ENCODE results near the gene ACRV1.
"Not testable (repeated sequence)": the region's sequence is repeated elsewhere in the genome, so short reads cannot be mapped to it uniquely, and the experiment has no call there.

Gene ACRV1

GRCh38 chr11:125680747-125681146 is at the start of gene ACRV1:
ACRV1 (minus strand) TSS chr11:125680847; CDS start chr11:125680780, 67 bp downstream.
- Histone ChIP-seq H3K27ac (no peak within 1 kb of the TSS), H3K4me3 (no peak within 1 kb of the TSS)

- no peak overlapping the region for H3K4me3 ChIP-seq
- no peak overlapping the region for H3K27ac ChIP-seq
These were observed 48.3 kb upstream of the ACRV1 start for GRCh38 chr11:125728969-125729368.

GRCh38 chr11:125724125-125724524 is 43.5 kb upstream of the ACRV1 start:
- H3K27ac ChIP-seq: no peak overlapping the region
- no peak overlapping the region for H3K4me3 ChIP-seq

GRCh38 chr11:125720781-125721180 is 40.1 kb upstream of the ACRV1 start:
- Histone ChIP-seq H3K4me3 (no peak overlapping the region), H3K27ac (no peak overlapping the region)

- not testable (repeated sequence) for H3K27ac ChIP-seq, H3K4me3 ChIP-seq
These were observed 24.0 kb upstream of the ACRV1 start for GRCh38 chr11:125704686-125705085.

- Histone ChIP-seq H3K4me3 (no peak overlapping the region), H3K27ac (no peak overlapping the region)
These were observed 21.4 kb upstream of the ACRV1 start for GRCh38 chr11:125701858-125702621.

GRCh38 chr11:125701018-125701610 is 20.5 kb upstream of the ACRV1 start:
- Histone ChIP-seq H3K27ac (no peak overlapping the region), H3K4me3 (no peak overlapping the region)

- Histone ChIP-seq H3K27ac (no peak overlapping the region), H3K4me3 (no peak overlapping the region)
These were observed 14.3 kb upstream of the ACRV1 start for GRCh38 chr11:125694951-125695350.

- Histone ChIP-seq H3K4me3 (no peak overlapping the region), H3K27ac (no peak overlapping the region)
These were observed 12.2 kb upstream of the ACRV1 start for GRCh38 chr11:125692887-125693286.

- H3K27ac ChIP-seq: no peak overlapping the region
- H3K4me3 ChIP-seq: no peak overlapping the region
These were observed 9.4 kb upstream of the ACRV1 start for GRCh38 chr11:125690006-125690405.

- Histone ChIP-seq H3K4me3 (no peak overlapping the region), H3K27ac (no peak overlapping the region)
These were observed 8.7 kb upstream of the ACRV1 start for GRCh38 chr11:125689274-125689859.

- H3K4me3 ChIP-seq: no peak overlapping the region
- no peak overlapping the region for H3K27ac ChIP-seq
These were observed 8.0 kb upstream of the ACRV1 start for GRCh38 chr11:125688632-125689031.

- H3K27ac ChIP-seq: no peak overlapping the region
- no peak overlapping the region for H3K4me3 ChIP-seq
These were observed 7.4 kb upstream of the ACRV1 start for GRCh38 chr11:125688066-125688465.

GRCh38 chr11:125685228-125685627 is 4.6 kb upstream of the ACRV1 start:
- H3K4me3 ChIP-seq: no peak overlapping the region

GRCh38 chr11:125679837-125680236 is 810 bp downstream of the ACRV1 start:
- H3K4me3 ChIP-seq: no peak overlapping the region
- no peak overlapping the region for H3K27ac ChIP-seq

More at GRCh38 chr11:125685228-125685627, 4.6 kb upstream of the ACRV1 start:
- H3K27ac ChIP-seq: no peak overlapping the region

- H3K27ac ChIP-seq: no peak overlapping the region
- H3K4me3 ChIP-seq: no peak overlapping the region
These were observed 1.2 kb downstream of the ACRV1 start for GRCh38 chr11:125679397-125679796.

- Histone ChIP-seq H3K27ac (no peak overlapping the region), H3K4me3 (no peak overlapping the region)
These were observed 5.5 kb downstream of the ACRV1 start for GRCh38 chr11:125675196-125675595.

- H3K27ac ChIP-seq: no peak overlapping the region
- no peak overlapping the region for H3K4me3 ChIP-seq
These were observed 6.4 kb downstream of the ACRV1 start for GRCh38 chr11:125674210-125674609.

GRCh38 chr11:125671561-125671960 is 9.1 kb downstream of the ACRV1 start:
- no peak overlapping the region for H3K27ac ChIP-seq
- H3K4me3 ChIP-seq: no peak overlapping the region

- H3K4me3 ChIP-seq: no peak overlapping the region
- no peak overlapping the region for H3K27ac ChIP-seq
These were observed 10.5 kb downstream of the ACRV1 start for GRCh38 chr11:125670172-125670571.

GRCh38 chr11:125667151-125667550 is 13.5 kb downstream of the ACRV1 start:
- Histone ChIP-seq H3K4me3 (no peak overlapping the region), H3K27ac (no peak overlapping the region)

Measured in skin epidermis (tissue), 12 donors.